Vagina (tissue), 2 donors: ENCODE measurements around the gene LPP.

Source experiments
- POLR2A ChIP-seq, 2 donors: fragments of 450-650 bp; IDR thresholded peaks; one replicate each; pipeline ENCODE4 v1.6.1; 2017; ENCODE audit warnings: antibody characterized with exemption in 2 of 2, mild to moderate bottlenecking in 2 of 2, moderate library complexity in 2 of 2
- TF ChIP-seq, protein P1 (sequence below), 3 experiments: fragments of 450-650 bp in 2 of 3; fragments of 200-600 bp in 1 of 3; sonication (generic) in 1 of 3; IDR thresholded peaks; one replicate each; pipeline ENCODE4 v1.5.1; 2017 to 2019; ENCODE audit warnings: antibody characterized with exemption in 3 of 3, mild to moderate bottlenecking in 2 of 3, moderate library complexity in 2 of 3

GRCh38 chr3:188875413-188875812, 721.5 kb downstream of the LPP start:
- TF ChIP-seq POLR2A (IDR thresholded peaks at IDR 0.05), result no peak
- TF ChIP-seq, protein P1, sequence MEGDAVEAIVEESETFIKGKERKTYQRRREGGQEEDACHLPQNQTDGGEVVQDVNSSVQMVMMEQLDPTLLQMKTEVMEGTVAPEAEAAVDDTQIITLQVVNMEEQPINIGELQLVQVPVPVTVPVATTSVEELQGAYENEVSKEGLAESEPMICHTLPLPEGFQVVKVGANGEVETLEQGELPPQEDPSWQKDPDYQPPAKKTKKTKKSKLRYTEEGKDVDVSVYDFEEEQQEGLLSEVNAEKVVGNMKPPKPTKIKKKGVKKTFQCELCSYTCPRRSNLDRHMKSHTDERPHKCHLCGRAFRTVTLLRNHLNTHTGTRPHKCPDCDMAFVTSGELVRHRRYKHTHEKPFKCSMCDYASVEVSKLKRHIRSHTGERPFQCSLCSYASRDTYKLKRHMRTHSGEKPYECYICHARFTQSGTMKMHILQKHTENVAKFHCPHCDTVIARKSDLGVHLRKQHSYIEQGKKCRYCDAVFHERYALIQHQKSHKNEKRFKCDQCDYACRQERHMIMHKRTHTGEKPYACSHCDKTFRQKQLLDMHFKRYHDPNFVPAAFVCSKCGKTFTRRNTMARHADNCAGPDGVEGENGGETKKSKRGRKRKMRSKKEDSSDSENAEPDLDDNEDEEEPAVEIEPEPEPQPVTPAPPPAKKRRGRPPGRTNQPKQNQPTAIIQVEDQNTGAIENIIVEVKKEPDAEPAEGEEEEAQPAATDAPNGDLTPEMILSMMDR (IDR thresholded peaks at IDR 0.05), result no peak
